ENCODE data around the gene SLC35F5.
"Not testable (repeated sequence)": the region's sequence is repeated elsewhere in the genome, so short reads cannot be mapped to it uniquely, and the experiment has no call there.

Gene SLC35F5

GRCh38 chr2:113700186-113700841 lies 56.1 kb downstream of the SLC35F5 start:
- H3K9ac ChIP-seq, result no peak overlapping the region
- no peak overlapping the region for H3K27ac ChIP-seq
- H4K20me1 ChIP-seq (ENCODE audit: insufficient read depth), result no peaks in the 10 kb centered on the region
- no peak overlapping the region for H2AFZ ChIP-seq (ENCODE audit: low read depth)
- no peak for TF ChIP-seq CTCF (conservative IDR thresholded peaks at IDR 0.05; ENCODE audit: low read depth, low read length)
- H3K4me3 ChIP-seq (IDR thresholded peaks at IDR 0.05; ENCODE audit: insufficient read depth, low read depth, low read length), result no peak overlapping the region
- no peak overlapping the region for H3K4me2 ChIP-seq
- no peaks in the 10 kb centered on the region for H3K27me3 ChIP-seq (ENCODE audit: insufficient read depth, low read depth)
- H3K4me1 ChIP-seq (ENCODE audit: low read depth, poor library complexity, severe bottlenecking), result peaks cover 7% of the 10 kb centered on the region
- H3K79me2 ChIP-seq (ENCODE audit: insufficient read depth, low read depth), result no peaks in the 10 kb centered on the region
- H3K36me3 ChIP-seq (ENCODE audit: insufficient read depth), result no peaks in the 10 kb centered on the region

GRCh38 chr2:113698892-113699447 lies 57.5 kb downstream of the SLC35F5 start:
- Histone ChIP-seq H3K79me2 (ENCODE audit: insufficient read depth, low read depth) (no peaks in the 10 kb centered on the region), H2AFZ (ENCODE audit: low read depth) (no peak overlapping the region), H3K27me3 (ENCODE audit: insufficient read depth, low read depth) (no peaks in the 10 kb centered on the region), H3K4me3 (IDR thresholded peaks at IDR 0.05; ENCODE audit: insufficient read depth, low read depth, low read length) (no peak overlapping the region), H3K4me1 (ENCODE audit: low read depth, poor library complexity, severe bottlenecking) (peaks cover 14% of the 10 kb centered on the region), H3K9ac (no peak overlapping the region), H4K20me1 (ENCODE audit: insufficient read depth) (no peaks in the 10 kb centered on the region), H3K27ac (no peak overlapping the region), H3K36me3 (ENCODE audit: insufficient read depth) (no peaks in the 10 kb centered on the region), H3K4me2 (no peak overlapping the region)
- no peak for TF ChIP-seq CTCF (conservative IDR thresholded peaks at IDR 0.05; ENCODE audit: low read depth, low read length)

GRCh38 chr2:113698251-113698650 lies 58.2 kb downstream of the SLC35F5 start:
- not testable (repeated sequence) for H3K4me2 ChIP-seq; H3K27ac ChIP-seq; H2AFZ ChIP-seq (ENCODE audit: low read depth); H4K20me1 ChIP-seq (ENCODE audit: insufficient read depth); H3K27me3 ChIP-seq (ENCODE audit: insufficient read depth, low read depth); H3K79me2 ChIP-seq (ENCODE audit: insufficient read depth, low read depth); H3K4me3 ChIP-seq (IDR thresholded peaks at IDR 0.05; ENCODE audit: insufficient read depth, low read depth, low read length); H3K36me3 ChIP-seq (ENCODE audit: insufficient read depth); H3K9ac ChIP-seq
- H3K4me1 ChIP-seq (ENCODE audit: low read depth, poor library complexity, severe bottlenecking), result peaks cover 19% of the 10 kb centered on the region

GRCh38 chr2:113697516-113697915 lies 58.9 kb downstream of the SLC35F5 start:
- no peaks in the 10 kb centered on the region for H4K20me1 ChIP-seq (ENCODE audit: insufficient read depth)
- H3K27ac ChIP-seq, result no peak overlapping the region
- no peak for TF ChIP-seq CTCF (conservative IDR thresholded peaks at IDR 0.05; ENCODE audit: low read depth, low read length)
- H3K27me3 ChIP-seq (ENCODE audit: insufficient read depth, low read depth), result no peaks in the 10 kb centered on the region
- H2AFZ ChIP-seq (ENCODE audit: low read depth), result no peak overlapping the region
- H3K36me3 ChIP-seq (ENCODE audit: insufficient read depth), result no peaks in the 10 kb centered on the region
- no peak overlapping the region for H3K4me2 ChIP-seq
- no peak overlapping the region for H3K4me3 ChIP-seq (IDR thresholded peaks at IDR 0.05; ENCODE audit: insufficient read depth, low read depth, low read length)
- H3K4me1 ChIP-seq (ENCODE audit: low read depth, poor library complexity, severe bottlenecking), result peaks cover 25% of the 10 kb centered on the region
- H3K79me2 ChIP-seq (ENCODE audit: insufficient read depth, low read depth), result no peaks in the 10 kb centered on the region
- H3K9ac ChIP-seq, result no peak overlapping the region

GRCh38 chr2:113694438-113694837 lies 62.0 kb downstream of the SLC35F5 start:
- Histone ChIP-seq H3K27ac (no peak overlapping the region), H3K36me3 (ENCODE audit: insufficient read depth) (no peaks in the 10 kb centered on the region), H3K9ac (no peak overlapping the region), H3K4me3 (IDR thresholded peaks at IDR 0.05; ENCODE audit: insufficient read depth, low read depth, low read length) (no peak overlapping the region), H4K20me1 (ENCODE audit: insufficient read depth) (no peaks in the 10 kb centered on the region), H3K79me2 (ENCODE audit: insufficient read depth, low read depth) (no peaks in the 10 kb centered on the region), H2AFZ (ENCODE audit: low read depth) (no peak overlapping the region), H3K4me1 (ENCODE audit: low read depth, poor library complexity, severe bottlenecking) (peaks cover 30% of the 10 kb centered on the region), H3K27me3 (ENCODE audit: insufficient read depth, low read depth) (no peaks in the 10 kb centered on the region), H3K4me2 (no peak overlapping the region)
- no peak for TF ChIP-seq CTCF (conservative IDR thresholded peaks at IDR 0.05; ENCODE audit: low read depth, low read length)
